Gastroesophageal sphincter (tissue), 3 donors: ENCODE measurements around the gene CDK9.

ENCODE experiments used
- POLR2A ChIP-seq, 2 donors: fragments of 450-650 bp; IDR thresholded peaks; one replicate each; pipeline ENCODE4 v1.6.1; 2017; ENCODE audit warnings: antibody characterized with exemption in 2 of 2, mild to moderate bottlenecking in 2 of 2, moderate library complexity in 1 of 2
- TF ChIP-seq, protein P1 (sequence below), 4 experiments: fragments of 200-600 bp in 2 of 4; fragments of 450-650 bp in 2 of 4; sonication (generic) in 1 of 4; IDR thresholded peaks; one replicate each; pipeline ENCODE4 v1.5.1; 2017 to 2019; ENCODE audit warnings: antibody characterized with exemption in 4 of 4, mild to moderate bottlenecking in 2 of 4, moderate library complexity in 2 of 4

GRCh38 chr9:127815512-127816361, 29.9 kb downstream of the CDK9 start:
- TF ChIP-seq, protein P1, sequence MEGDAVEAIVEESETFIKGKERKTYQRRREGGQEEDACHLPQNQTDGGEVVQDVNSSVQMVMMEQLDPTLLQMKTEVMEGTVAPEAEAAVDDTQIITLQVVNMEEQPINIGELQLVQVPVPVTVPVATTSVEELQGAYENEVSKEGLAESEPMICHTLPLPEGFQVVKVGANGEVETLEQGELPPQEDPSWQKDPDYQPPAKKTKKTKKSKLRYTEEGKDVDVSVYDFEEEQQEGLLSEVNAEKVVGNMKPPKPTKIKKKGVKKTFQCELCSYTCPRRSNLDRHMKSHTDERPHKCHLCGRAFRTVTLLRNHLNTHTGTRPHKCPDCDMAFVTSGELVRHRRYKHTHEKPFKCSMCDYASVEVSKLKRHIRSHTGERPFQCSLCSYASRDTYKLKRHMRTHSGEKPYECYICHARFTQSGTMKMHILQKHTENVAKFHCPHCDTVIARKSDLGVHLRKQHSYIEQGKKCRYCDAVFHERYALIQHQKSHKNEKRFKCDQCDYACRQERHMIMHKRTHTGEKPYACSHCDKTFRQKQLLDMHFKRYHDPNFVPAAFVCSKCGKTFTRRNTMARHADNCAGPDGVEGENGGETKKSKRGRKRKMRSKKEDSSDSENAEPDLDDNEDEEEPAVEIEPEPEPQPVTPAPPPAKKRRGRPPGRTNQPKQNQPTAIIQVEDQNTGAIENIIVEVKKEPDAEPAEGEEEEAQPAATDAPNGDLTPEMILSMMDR (IDR thresholded peaks at IDR 0.05) = no peak
- TF ChIP-seq POLR2A (IDR thresholded peaks at IDR 0.05) = no peak
